ENCODE results near the gene NUBPL.
"Not testable (repeated sequence)": the region's sequence is repeated elsewhere in the genome, so short reads cannot be mapped to it uniquely, and the experiment has no call there.

NUBPL gene

GRCh38 chr14:31749275-31749674, 188.1 kb downstream of the NUBPL start:
- no peak for DNase-seq

GRCh38 chr14:31751047-31751446, 189.8 kb downstream of the NUBPL start:
- not testable (repeated sequence) for DNase-seq

DNA sequence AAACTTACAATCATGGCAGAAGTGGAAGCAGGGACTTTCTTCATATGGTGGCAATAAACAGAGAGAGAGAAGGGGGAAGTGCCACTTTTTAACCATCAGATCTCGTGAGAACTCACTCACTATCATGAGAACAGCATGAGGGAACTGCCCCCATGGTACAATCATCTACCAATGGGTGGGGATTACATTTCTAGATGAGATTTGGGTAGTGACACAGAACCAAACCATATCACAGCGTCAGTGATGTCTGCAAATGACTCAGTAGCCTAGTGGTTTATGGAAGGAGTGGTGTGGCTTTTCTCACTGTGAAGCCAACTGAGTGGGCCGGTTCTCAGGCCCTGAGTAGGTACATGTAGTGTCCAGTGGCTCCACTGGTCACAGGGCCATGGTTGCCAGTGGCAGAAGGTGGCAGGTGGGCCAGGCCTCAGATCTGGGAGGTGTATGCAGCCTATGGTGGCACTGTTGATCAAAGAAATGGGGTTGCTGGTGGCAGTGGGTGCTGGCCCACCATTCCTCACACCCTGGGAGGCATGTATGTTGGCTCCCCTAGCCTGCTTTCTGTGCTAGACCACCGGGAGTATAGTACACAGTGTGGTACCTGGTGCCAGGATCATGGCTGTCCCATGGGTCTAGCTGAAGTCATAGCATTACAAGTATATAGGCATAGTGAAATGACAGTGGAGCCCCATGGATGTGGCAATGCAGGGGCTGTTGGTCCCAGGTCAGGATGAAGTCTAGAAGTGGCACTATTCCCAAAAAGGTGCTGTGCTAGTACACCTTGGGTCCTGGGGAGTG, 191.9 kb downstream of the NUBPL start:
- no peak for DNase-seq

DNA sequence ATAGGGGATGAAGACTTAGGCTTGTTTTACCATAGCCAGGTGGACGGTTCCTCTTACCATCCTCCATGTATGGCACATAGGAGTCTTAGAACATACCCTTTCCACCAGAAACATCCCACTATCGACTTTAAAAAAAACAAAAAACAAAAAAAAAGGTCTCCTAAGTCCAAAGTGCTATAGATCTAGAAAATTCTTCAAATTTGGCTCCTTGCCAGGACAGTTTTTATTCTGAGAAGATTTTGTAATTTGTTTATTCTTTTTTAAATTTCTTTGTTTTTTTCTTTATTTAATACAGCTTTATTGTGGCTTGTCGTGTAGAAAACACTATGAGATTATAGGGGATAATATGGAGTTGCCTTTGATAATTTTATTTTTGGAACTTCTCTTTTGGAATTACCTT, 197.7 kb downstream of the NUBPL start:
- no peak for DNase-seq

GRCh38 chr14:31760277-31760676, 199.1 kb downstream of the NUBPL start:
- DNase-seq = no peak

GRCh38 chr14:31761325-31761724, 200.1 kb downstream of the NUBPL start:
- DNase-seq = no peak

DNA sequence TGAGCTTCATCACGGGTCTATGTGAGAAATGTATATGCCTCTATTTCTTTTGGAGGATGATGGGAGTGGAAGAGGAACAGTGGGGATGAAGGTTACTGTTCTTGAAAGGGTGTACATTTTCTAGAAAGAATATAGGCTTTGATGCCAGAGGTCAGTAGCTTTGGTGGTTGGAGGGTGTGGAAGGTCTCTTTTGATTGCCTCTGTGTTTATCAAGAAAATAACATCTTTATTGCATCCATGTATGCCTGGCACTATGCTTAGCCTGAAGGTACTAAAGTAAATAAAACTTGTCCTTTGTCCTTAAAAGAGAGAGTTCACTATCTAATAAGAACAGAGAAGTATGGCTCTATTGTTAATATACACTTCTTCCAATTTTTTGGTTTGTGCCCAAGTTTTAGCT, 201.8 kb downstream of the NUBPL start:
- no peak for DNase-seq

GRCh38 chr14:31766315-31766892, 205.2 kb downstream of the NUBPL start:
- DNase-seq = no peak

GRCh38 chr14:31768355-31768754, 207.2 kb downstream of the NUBPL start:
- DNase-seq = no peak

DNA sequence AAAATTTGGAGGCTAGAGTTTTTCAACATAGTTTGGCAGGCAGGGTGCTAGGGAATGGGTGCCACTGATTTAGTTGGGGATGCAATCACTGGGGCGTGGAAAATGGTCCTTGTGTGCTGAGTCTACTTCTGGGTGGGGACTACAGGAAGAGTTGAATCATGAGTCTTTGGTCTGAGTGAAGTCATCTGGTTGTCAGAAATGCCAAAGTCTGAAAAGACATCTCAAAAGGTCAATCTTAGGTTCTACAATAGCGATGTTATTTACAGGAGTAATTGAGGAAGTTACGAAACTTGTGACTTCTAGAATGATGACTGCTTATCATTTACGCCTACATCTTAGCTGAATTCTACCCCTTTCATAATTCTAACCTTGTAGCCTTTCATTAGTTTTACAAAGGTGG, 209.1 kb downstream of the NUBPL start:
- DNase-seq = no peak

DNA sequence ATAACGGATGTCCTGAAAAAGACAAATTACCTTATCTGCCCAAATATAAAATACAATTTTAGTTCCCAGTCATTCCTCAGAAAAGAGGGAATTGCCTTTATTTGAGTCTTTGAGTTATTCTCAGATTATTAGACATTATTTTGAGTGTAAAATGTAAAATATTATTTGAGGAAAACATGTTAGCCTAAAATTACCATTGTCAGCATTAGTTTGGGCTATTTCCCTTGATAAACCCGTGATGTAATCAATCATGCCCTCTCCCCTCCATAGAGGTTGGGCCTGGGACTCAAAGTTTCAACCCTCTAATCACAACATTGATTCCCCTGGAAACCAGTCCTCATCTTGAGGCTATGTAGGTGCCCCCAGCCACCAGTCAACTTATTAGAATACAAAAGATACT, 213.4 kb downstream of the NUBPL start:
- no peak for DNase-seq

GRCh38 chr14:31777312-31777711, 216.1 kb downstream of the NUBPL start:
- no peak for DNase-seq

- no peak for DNase-seq
Measured at GRCh38 chr14:31781578-31781977, 220.4 kb downstream of the NUBPL start.

- DNase-seq = no peak
Measured at GRCh38 chr14:31785574-31785973, 224.4 kb downstream of the NUBPL start.

DNA sequence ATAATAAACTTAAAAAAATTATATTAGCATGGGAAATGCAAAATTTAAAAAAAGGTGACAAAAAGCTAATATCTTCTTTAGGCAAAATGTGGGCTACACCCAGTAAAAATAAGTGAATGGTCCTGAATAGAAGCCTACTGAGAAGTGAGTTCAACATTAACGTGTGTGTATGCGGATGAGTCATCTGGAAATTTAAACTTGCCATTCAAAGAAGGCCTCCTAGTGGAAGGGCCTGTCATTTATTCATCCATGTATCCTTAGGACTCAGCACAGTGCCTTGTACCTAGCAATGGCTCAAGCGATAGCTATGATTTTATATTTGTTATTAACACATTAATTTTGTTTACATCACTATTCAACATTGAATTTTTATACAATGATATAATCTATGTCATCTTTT, 226.2 kb downstream of the NUBPL start:
- no peak for DNase-seq

DNA sequence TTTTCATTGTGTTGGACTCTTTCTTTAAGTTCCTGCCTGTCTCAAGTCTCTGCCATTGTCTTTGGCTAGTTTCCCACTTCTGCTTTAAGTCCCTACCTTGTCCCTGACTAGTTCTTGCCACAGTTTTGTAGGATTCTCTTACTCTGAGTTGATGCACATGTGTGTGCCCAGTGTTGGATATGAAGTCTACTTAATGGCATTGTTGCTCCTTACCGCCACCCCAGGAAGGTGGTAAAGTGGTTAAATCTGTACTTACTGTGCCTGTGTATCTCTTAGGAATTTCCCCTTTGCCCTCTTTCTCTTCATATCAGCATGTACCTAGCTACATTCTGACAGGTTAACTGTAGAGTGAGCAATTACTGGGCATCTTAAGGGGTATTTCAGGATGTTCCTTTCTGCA, 227.1 kb downstream of the NUBPL start:
- DNase-seq = no peak

DNA sequence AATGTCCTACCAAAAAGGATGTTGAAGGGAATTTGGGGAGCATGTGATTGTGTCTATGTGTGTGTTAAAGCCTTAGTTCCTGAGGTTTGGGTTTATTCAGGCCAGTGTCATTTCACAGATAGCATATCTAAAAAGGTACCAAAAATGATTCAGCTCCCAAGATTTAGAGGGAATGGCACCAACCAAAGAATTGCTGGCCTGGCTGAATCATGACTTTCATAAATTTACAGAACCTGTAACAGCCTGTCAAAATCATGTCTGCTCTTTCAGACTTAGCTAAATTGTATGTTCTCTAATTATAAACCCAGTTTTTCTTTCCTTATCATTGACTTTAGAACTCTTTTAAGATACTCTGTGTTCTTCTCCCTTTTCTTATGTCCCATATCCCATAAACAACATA, 231.5 kb downstream of the NUBPL start:
- DNase-seq = no peak

- not testable (repeated sequence) for DNase-seq
Measured at GRCh38 chr14:31797946-31798345, 236.7 kb downstream of the NUBPL start.

DNA sequence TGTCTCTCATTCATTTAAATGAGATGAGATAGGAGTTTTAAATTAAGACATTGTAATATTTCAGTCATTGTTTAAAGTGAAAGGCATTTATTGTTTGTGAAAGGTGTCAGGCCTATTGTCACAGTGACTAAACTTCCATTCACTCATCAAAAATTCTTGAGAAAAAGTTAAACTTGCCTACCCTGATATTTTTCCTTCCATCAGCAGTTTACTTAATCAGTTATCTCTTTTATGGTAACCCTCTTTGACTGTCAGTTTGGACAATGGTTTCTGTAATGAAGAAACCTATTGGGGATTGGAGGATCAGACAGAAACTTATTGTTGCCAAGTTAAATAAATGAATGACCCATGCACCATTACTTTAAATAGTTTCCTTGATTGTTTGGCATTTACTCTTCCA, 241.6 kb downstream of the NUBPL start:
- no peak for DNase-seq

GRCh38 chr14:31806249-31806648, 245.0 kb downstream of the NUBPL start:
- no peak for DNase-seq

- not testable (repeated sequence) for DNase-seq
Measured at GRCh38 chr14:31811693-31812628, 250.8 kb downstream of the NUBPL start.

GRCh38 chr14:31813724-31814490, 252.7 kb downstream of the NUBPL start:
- not testable (repeated sequence) for DNase-seq

GRCh38 chr14:31819281-31819680, 258.1 kb downstream of the NUBPL start:
- no peak for DNase-seq
